Ascending aorta (tissue), 2 donors: Measurements from ENCODE around the gene TNRC18. TPM values are rescaled to one million over a fixed set of nuclear protein-coding genes. Genes with fewer than 3 reads are reported as not detected.
"Not testable (repeated sequence)": the region's sequence is repeated elsewhere in the genome, so short reads cannot be mapped to it uniquely, and the experiment has no call there.

Experiments
- DNase-seq, 2 donors: peaks; one replicate each; pipeline ENCODE4 v3.0.0-alpha.2; 2019; ENCODE audit warnings: low spot score in 2 of 2
- H3K27ac ChIP-seq, 2 donors: fragments of 200-600 bp; sonication (generic); one replicate each; pipeline ENCODE4 v1.5.1; 2016 to 2017; ENCODE audit warnings: mild to moderate bottlenecking in 1 of 2
- H3K27me3 ChIP-seq: fragments of 200-600 bp; sonication (generic); one replicate; pipeline ENCODE4 v1.5.1; 2017
- H3K36me3 ChIP-seq, 2 donors: fragments of 200-600 bp; sonication (generic); one replicate each; pipeline ENCODE4 v1.5.1; 2016
- H3K4me1 ChIP-seq, 2 donors: fragments of 200-600 bp; sonication (generic); one replicate each; pipeline ENCODE4 v1.5.1; 2016 to 2017; ENCODE audit warnings: mild to moderate bottlenecking in 1 of 2
- H3K4me3 ChIP-seq, 2 donors: fragments of 200-600 bp; sonication (generic); one replicate each; pipeline ENCODE4 v1.5.1; 2016 to 2017; ENCODE audit warnings: mild to moderate bottlenecking in 1 of 2
- H3K9me3 ChIP-seq, 2 donors: fragments of 200-600 bp; sonication (generic); one replicate each; pipeline ENCODE4 v1.5.1; 2016
- intact Hi-C: fragments of 100-400 bp; cut with DNase I; formaldehyde crosslinking; loops from one replicate; pipeline ENCODE4 v1.15.1; 2023
- total RNA-seq: library from RNA; depleted of rRNA; stranded (reverse); fragments of >200 nt; gene quantifications from one replicate; pipeline ENCODE4 v1.1.0, GENCODE V29; 2016
- TF ChIP-seq, protein P1 (sequence below), 3 experiments: fragments of 200-600 bp in 2 of 3; fragments of 450-650 bp in 1 of 3; sonication (generic) in 2 of 3; IDR thresholded peaks; one replicate each; pipeline ENCODE4 v1.5.1; 2016 to 2019; ENCODE audit warnings: antibody characterized with exemption in 3 of 3, mild to moderate bottlenecking in 1 of 3, moderate library complexity in 1 of 3

TNRC18 gene
- total RNA-seq, 1 donor from 2014 or later = 240 TPM

DNA sequence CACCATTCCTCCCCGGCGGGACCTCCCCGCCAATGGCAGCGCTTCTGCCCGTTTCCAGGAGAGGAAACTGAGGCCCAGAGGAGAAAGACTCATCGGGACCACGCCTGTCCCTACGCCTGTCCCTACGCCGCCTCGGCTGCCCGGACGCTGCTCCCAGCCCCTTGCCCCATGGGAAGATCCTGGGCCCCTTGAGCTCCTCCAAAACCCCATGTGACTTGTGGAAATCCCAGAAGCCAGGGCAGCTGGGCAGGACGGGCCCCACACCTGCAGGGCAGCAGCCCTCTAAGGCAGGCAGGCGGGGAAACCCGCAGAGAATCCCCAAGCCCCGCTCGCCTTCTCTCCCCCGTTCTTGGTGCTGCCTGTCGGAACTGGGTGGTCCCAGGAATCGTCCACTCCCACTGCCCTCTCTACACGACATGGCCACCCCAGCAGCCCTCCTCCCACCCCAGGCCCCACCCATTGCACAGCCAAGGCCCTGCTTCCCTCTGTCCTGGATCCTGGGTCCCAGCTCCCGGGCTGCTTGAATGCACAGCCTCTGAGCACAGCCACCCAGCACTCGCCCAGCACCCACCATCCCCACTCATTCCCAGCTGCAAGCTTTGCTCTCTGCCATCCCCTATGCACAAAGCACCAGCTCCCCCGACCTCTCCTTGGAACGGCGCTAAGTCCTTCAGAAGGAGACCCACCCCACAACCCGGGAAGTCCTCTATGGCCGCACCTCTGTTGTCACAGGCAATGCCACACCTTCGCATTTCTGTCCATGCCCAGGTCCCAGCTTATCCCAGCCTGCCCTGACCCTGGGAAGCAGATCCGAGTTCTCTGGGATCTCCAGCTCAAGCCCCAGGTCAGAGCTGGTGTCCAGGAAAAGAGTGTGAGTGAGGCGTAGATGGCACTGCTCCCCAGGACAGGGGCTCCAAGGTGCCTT is 90.3 kb downstream of the TNRC18 start:
- H3K36me3 ChIP-seq = peaks cover 90 to 96% of the 10 kb centered on the region in 2 donors
- no peak overlapping the region for H3K4me3 ChIP-seq
- H3K9me3 ChIP-seq = peaks cover 0 to 4% of the 10 kb centered on the region in 2 donors
- H3K27me3 ChIP-seq = no peaks in the 10 kb centered on the region
- H3K27ac ChIP-seq = no peak overlapping the region
- H3K4me1 ChIP-seq = no peaks in the 10 kb centered on the region
- TF ChIP-seq, protein P1, sequence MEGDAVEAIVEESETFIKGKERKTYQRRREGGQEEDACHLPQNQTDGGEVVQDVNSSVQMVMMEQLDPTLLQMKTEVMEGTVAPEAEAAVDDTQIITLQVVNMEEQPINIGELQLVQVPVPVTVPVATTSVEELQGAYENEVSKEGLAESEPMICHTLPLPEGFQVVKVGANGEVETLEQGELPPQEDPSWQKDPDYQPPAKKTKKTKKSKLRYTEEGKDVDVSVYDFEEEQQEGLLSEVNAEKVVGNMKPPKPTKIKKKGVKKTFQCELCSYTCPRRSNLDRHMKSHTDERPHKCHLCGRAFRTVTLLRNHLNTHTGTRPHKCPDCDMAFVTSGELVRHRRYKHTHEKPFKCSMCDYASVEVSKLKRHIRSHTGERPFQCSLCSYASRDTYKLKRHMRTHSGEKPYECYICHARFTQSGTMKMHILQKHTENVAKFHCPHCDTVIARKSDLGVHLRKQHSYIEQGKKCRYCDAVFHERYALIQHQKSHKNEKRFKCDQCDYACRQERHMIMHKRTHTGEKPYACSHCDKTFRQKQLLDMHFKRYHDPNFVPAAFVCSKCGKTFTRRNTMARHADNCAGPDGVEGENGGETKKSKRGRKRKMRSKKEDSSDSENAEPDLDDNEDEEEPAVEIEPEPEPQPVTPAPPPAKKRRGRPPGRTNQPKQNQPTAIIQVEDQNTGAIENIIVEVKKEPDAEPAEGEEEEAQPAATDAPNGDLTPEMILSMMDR (IDR thresholded peaks at IDR 0.05) = no peak
- DNase-seq = no peak
- intact Hi-C loops = no loop called here

DNA sequence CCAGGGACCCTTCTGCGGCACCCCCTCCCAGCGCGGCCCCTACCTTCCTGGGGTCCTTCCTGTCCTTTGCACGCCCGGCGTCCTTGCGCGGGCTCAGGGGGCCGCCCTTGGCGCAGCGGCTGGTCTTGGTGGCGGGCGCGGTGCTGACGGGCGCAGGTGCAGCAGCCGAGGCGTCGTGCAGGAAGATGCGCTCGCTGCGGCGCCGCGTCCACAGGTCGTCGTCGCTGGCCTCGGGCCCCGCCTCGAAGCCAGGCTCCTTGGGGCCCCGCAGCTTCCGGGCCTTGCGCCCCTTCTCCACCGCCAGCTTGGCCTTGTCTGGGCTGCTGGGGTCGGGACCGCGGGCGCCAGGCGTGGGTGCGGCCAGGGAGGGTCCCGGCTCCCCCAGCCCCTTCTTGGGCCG is 91.1 kb downstream of the TNRC18 start:
- TF ChIP-seq, protein P1 (IDR thresholded peaks at IDR 0.05) = no peak
- H3K27ac ChIP-seq = no peak overlapping the region
- intact Hi-C loops = no loop called here
- H3K4me1 ChIP-seq = no peaks in the 10 kb centered on the region
- DNase-seq = no peak
- H3K36me3 ChIP-seq = peaks cover 88 to 92% of the 10 kb centered on the region in 2 donors
- peaks cover 0 to under 1% of the 10 kb centered on the region in 2 donors for H3K9me3 ChIP-seq
- H3K27me3 ChIP-seq = no peaks in the 10 kb centered on the region
- no peak overlapping the region for H3K4me3 ChIP-seq

DNA sequence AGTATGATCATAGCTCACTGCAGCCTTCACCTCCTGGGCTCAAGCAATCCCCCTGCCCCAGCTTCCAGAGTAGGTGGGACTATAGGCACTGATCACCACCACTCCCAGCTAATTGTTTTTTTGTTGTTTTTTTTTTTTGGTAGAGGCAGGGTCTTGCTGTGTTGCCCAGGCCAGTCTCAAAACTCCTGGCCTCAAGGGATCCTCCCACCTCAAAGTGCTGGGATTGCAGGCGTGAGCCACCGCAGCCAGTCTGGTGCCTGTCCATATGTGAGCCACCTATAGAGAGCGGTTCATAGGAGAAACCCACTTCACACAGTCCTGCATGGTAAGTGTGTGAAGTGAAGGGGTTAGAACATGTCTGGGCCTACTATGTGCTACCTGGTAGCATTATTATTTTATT is 93.3 kb downstream of the TNRC18 start:
- no peaks in the 10 kb centered on the region for H3K27me3 ChIP-seq
- H3K27ac ChIP-seq = no peak overlapping the region
- H3K4me1 ChIP-seq = no peaks in the 10 kb centered on the region
- H3K36me3 ChIP-seq = peaks cover 82 to 91% of the 10 kb centered on the region in 2 donors
- no peaks in the 10 kb centered on the region for H3K9me3 ChIP-seq
- DNase-seq = no peak
- H3K4me3 ChIP-seq = no peak overlapping the region
- TF ChIP-seq, protein P1 (IDR thresholded peaks at IDR 0.05) = no peak
- intact Hi-C loops = no loop called here

- no peaks in the 10 kb centered on the region for H3K9me3 ChIP-seq
- DNase-seq = no peak
- peaks cover 82 to 94% of the 10 kb centered on the region in 2 donors for H3K36me3 ChIP-seq
- H3K4me1 ChIP-seq = no peaks in the 10 kb centered on the region
- TF ChIP-seq, protein P1 (IDR thresholded peaks at IDR 0.05) = no peak
- H3K27ac ChIP-seq = no peak overlapping the region
- intact Hi-C loops = no loop called here
- no peaks in the 10 kb centered on the region for H3K27me3 ChIP-seq
- no peak overlapping the region for H3K4me3 ChIP-seq
Measured at GRCh38 chr7:5324961-5325360, 98.7 kb downstream of the TNRC18 start.

- H3K27ac ChIP-seq, H3K9me3 ChIP-seq, DNase-seq, H3K4me3 ChIP-seq, intact Hi-C loops, H3K27me3 ChIP-seq, H3K4me1 ChIP-seq: not testable (repeated sequence)
- peaks cover 83 to 94% of the 10 kb centered on the region in 2 donors for H3K36me3 ChIP-seq
Measured at GRCh38 chr7:5323800-5324781, 99.5 kb downstream of the TNRC18 start.
